DMS53 (cell line): ENCODE results near the gene CORO1C.
A peak's percentile ranks its signal among the peaks of the same experiment; 100 is the strongest.

Experiments
- DNase-seq: peaks from one replicate; lab custom pipeline; 2025; lab: John Stamatoyannopoulos, UW

CORO1C gene

GRCh38 chr12:108599948-108600701 is 131.2 kb downstream of the CORO1C start:
- DNase-seq = no peak

GRCh38 chr12:108599541-108599940 is 131.8 kb downstream of the CORO1C start:
- DNase-seq = no peak

- DNase-seq = no peak
Measured at GRCh38 chr12:108598553-108599250, 132.6 kb downstream of the CORO1C start.

GRCh38 chr12:108597559-108598471 is 133.5 kb downstream of the CORO1C start, which contains the start of gene TMEM119:
TSS of gene TMEM119 (minus strand) at chr12:108598084. CDS start at chr12:108592383, 5,701 bp downstream.
- peak; percentile 36 for DNase-seq

GRCh38 chr12:108596854-108597558 is 134.3 kb downstream of the CORO1C start:
- DNase-seq = no peak

- DNase-seq = no peak
Measured at GRCh38 chr12:108595711-108596647, 135.3 kb downstream of the CORO1C start.
